HG03039 (cell line): ENCODE data around the gene SDCCAG8.

Experiments
- ATAC-seq: cut with Tn5 transposase; IDR thresholded peaks from one replicate; pipeline ENCODE4 v1.9.1; 2021; ENCODE audit warnings: mild to moderate bottlenecking, moderate library complexity; ENCODE audit not compliant: unreplicated experiment

Gene SDCCAG8

GRCh38 chr1:243497939-243498681 lies 242.3 kb downstream of the SDCCAG8 start:
- ATAC-seq, result no peak

GRCh38 chr1:243499248-243499647 lies 243.4 kb downstream of the SDCCAG8 start:
- no peak for ATAC-seq

- no peak for ATAC-seq
These were observed 243.9 kb downstream of the SDCCAG8 start for GRCh38 chr1:243499711-243500110.

DNA sequence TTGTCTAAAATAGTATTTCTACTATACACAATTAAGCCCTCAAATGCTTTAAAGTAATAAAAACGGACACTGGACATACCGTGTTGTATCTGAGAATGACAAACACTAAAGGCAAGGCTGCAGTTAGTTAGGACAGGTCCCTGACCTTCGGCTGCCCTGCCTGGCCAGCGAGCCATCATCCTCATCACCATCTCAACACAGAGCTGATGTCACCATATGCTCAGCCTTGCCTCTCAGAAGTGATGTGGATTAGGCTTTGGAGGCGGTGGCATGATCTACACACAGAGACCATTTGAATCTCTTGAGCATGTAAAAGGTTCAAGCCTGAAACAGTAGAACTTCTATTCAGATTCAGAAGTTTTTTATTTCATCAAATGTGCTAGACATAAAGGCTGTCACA lies 244.7 kb downstream of the SDCCAG8 start:
- no peak for ATAC-seq

DNA sequence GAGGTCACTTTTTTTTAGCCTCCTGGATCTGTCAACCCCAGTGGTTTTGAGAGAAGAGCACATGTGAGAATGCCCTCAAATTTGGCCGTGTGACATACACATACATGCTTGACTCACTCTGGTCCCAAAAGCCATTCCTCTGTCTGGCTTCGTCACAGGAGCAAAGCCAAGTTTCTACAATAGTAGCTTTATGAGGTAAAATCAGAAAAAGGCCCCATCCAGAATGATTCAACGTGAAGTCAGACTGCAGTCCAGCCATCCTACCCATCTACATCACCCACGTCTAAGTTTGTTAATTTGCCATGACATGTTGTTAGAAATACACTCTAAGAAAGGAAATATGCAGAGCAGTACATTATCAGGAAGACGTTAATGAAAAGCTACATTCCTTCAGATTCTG lies 245.2 kb downstream of the SDCCAG8 start:
- no peak for ATAC-seq

DNA sequence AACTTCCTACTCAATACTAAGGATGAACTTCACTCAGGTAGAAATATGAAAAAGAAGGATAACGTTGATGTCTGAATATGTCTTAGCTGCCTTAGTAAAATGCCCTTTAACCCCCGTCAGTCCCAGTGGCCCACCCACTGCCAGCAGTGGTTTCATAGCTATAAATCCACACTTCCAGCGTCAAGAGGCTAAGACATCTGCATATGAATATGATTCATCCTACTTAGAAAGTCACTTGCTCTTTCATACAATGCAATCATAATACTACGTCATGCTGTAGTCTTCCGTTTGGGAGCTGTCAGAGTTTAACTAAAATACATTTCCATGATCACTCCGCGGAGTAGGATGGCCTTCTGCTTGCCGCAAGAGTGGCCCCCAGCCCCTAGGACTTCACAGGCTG lies 247.3 kb downstream of the SDCCAG8 start:
- ATAC-seq, result no peak

DNA sequence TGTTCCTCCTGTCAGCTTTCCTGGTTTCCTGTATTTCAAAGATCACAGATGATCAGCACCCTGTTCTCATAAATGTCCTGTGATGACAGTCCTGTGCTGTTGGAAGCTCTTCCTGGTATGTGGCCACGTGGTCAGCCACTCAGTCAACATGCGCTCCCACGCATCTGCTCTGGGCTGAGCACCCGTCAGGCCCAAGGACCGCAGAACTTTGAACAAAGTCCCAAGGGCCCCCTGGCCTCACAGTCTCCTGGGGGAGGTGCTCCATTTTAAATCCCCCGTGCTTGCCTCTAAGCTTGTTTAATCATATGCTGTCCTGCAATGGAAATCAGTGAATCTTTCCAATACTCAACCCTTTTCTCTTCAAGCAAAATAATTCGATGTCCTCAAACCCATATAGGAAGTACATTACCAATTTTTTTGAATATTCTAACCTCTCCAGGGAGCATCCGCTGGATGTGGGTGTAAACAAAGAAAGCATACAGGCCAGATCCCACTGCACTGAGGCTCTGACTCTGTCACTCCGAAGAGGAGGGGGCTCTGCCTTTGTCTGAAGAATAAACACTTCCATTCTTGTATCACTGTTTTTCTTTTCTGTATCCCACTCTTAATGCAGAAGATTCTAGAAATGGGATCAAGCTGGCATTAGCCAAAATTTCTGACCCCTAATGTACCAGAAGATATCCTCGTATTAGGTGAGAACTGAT lies 250.3 kb downstream of the SDCCAG8 start:
- no peak for ATAC-seq

DNA sequence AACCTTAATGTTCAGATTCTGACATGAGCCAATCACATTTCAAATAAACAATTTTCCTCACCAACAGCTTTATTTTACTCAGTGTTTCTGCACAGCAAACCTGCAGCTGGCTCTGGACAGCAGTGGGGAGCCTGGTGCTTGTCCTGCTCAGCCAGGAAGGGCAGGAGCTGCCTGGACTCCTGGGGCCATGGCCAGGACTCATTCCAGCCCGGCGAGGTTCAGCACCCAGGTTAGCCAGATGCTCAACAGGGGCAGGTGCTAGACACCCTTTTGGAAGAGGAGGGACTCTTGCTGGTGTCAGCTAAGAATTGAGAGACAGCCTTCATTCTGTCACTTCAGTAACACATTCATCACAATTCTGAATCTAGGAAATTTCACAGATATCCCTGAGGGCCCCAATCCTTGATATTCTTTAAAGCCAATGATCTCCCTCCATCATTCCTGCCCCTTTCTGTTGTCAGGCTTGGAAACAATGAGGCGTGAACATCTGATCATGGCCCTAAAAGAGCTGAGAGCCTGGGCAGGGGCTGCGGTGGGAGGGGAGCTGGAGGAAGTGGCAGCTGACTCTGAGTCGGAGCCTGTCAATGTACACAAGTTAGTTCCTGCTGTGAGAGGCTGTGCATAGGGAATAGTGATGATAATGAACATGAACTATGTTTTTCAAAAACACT lies 251.3 kb downstream of the SDCCAG8 start:
- ATAC-seq, result no peak

DNA sequence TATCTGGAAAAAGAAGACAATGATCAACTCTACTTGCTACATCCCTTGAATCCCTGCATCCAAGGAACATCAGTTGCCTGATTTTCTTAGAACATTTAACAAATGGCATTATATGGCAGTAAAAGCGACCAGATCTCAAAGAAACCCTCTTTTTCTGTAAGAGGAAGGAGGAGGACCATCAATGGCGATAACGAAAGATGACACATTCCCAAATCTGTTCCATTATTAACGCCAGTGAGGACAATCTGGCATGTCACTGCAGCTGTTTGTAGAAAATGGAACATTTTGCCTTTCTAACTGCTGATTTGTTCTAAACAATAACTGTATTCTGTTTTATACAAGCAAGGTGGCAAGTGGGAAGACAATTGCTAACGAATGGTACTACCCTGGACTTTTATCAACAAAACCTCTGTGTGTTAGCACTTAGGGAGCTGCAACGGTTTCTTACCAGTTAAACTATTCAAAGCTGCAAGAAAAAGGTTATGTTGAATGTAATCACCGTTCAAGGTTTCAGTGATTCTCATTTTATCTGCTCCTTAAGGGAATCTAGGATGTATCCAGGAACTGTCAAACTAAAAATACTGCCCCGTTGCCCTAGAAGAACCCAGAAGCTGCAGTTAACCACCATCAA lies 251.9 kb downstream of the SDCCAG8 start:
- no peak for ATAC-seq

- no peak for ATAC-seq
These were observed 252.5 kb downstream of the SDCCAG8 start for GRCh38 chr1:243508303-243508713.

DNA sequence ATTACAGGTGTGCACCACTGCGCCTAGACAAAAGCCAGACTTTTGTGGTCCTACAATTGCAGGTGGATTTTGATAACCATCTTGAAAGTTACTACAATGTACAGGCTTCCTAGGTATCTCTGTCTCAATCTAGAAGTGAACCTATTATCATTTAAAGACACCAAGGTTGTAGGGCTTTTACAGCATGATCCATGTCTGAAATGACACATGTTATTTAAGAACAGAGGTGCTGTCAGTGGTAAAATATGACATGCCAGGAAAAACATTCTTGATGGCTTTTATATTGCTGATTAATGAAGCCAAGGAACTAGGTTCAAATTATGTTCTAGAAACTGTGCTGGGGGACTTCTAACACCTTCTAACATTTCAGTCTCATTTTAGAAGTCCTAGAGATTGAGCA lies 253.1 kb downstream of the SDCCAG8 start:
- ATAC-seq, result no peak

- no peak for ATAC-seq
These were observed 255.1 kb downstream of the SDCCAG8 start for GRCh38 chr1:243510928-243511327.

DNA sequence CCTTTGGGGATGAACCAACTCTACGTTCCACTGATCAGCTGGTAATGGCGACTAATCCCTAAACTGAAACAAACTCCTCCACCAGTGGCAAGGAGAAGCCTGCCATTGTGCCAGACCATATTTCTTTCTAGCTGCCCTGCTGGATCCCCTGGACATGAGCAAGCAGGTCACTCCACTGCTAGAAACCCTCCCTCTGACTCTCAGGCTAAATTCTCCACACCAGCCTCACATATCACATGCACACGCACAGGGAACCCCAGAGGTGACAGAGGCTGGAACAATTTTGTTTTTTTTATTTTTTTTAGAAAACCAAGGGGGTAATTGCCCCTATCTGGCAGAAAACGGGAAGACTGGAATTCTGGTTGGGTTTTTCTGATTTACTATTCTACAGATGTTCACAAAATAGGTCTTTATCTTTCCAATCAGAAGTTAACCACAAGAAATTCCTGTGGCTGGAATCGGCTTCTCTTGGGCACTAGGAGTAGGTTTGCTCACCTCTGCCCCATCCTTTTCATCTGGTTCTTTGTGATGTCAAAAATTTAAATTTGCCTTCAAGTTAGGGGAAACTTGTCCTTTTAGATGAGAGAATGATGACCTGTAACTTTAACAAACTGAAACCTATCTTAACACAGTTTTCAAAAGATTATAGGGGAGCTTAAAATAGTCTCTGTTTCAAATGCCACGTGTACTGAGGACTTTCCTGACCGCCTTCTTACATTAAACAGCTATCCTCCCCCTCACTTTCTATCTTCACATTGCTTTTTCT lies 258.1 kb downstream of the SDCCAG8 start:
- ATAC-seq, result no peak

DNA sequence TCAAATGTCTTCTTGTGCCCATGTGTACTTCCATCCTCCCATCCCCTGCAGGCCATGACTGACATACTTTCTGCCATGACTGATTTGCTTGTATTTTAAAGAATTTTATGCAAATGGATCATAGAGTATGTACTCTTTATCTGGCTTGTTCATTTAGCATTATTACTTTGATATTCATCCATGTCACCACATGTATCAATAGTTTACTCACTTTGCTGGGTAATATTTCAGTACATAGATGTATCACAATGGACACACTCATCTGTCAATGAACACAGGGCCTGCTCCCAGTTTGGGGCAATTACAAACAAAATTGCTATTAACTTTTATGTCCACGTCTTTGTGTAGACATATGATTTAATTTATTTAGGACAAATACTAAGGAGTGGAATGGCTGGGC lies 259.1 kb downstream of the SDCCAG8 start:
- ATAC-seq, result no peak

DNA sequence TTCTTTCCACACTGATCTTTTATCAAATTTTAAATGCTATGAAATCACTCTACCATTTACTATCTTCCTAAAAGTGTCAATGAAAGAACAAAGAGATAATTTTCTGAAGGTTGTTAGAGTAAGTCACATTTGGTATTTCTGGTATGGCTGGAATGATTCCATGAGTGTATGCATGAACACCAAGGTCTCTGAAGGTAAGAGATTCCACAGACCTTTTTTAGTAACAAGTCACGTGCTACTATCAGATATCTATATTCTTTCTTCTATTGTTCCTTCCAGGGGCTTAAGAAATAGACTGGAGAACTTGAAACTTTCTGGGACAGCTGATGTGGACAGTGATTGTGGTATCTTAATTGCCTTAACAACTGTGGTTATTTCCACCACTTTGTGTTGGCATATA lies 265.0 kb downstream of the SDCCAG8 start:
- no peak for ATAC-seq

DNA sequence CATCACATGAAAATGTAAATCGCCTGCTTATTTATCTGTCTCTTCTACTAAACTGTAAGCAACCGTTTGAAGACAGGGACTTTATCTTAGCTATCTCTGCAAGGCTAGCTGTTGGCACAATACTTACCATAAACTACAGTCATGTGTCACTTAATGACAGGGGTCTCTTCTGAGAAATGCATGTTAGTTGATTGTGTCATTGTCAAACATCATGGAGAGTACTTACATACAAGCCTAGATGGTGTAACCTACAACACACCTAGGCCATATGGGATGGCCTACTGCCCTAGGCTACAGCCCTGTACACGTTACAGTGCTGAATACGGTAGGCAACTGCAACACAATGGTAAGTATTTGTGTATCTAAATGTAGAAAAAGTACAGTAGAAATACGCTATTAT lies 267.9 kb downstream of the SDCCAG8 start:
- ATAC-seq, result no peak

DNA sequence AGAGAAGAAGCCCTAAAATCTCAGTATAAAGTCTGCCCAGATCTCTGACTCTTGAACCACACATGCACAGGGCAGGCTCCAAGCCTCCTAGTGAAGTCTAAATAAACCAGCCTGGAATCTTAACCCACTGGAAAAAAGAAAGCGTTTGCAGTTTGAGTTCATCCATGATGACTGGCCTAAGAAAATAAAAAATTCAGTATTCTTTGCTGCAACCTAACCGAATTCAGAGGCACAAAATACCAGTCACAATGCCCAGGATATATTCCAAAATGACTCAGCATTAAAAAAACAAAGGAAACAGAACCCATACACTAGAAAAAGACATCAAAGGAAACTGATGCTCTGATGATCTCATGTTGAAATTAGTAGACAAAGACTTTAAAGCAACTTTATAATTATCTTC lies 269.2 kb downstream of the SDCCAG8 start:
- no peak for ATAC-seq

DNA sequence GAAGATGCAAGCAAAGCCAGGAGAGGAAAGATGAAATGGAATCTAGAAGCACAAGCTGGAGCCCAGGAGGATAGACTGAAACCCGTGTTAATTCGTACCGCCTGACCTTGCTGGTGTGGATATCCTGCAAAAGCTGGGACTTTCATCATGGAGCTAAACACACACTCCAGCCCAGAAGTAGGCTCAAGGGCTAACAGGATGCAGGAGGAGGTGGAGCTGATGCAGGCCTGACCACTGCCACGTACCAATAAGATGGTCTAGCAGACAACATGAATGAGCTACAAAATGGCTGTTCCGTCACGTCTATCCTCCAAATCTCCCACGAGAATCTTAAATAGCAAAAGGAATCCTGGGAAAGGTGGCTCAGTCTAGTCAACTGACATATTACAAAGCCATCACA lies 270.3 kb downstream of the SDCCAG8 start:
- ATAC-seq, result no peak

DNA sequence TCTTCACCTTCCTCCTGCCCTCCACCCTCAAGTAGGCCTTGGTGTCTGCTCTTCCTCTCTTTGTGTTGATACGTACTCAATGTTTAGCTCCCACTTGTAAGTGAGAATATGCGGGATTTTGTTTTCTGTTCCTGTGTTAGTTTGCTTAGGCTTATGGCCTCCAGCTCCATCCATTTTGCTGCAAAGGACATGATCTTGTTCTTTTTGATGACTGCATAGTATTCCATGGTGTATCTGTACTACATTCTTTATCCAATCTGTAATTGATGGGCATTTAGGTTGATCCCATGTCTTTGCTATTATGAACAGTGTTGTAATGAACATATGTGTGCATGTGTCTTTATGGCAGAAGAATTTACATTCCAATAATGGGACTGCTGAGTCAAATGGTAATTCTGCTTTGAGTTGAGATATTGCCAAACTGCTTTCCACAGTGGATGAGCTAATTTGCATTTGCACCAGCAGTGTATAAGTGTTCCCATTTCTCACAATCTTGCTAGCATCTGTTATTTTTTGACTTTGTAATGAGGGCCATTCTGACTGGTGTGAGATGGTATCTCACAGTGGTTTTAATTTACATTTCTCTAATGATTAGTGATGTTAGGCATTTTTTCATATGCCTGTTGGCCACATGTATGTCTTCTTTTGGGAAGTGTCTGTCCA lies 272.7 kb downstream of the SDCCAG8 start:
- no peak for ATAC-seq

GRCh38 chr1:243529512-243529911 lies 273.7 kb downstream of the SDCCAG8 start:
- no peak for ATAC-seq
